Measurements from ENCODE around the gene SRGAP3.

DNA sequence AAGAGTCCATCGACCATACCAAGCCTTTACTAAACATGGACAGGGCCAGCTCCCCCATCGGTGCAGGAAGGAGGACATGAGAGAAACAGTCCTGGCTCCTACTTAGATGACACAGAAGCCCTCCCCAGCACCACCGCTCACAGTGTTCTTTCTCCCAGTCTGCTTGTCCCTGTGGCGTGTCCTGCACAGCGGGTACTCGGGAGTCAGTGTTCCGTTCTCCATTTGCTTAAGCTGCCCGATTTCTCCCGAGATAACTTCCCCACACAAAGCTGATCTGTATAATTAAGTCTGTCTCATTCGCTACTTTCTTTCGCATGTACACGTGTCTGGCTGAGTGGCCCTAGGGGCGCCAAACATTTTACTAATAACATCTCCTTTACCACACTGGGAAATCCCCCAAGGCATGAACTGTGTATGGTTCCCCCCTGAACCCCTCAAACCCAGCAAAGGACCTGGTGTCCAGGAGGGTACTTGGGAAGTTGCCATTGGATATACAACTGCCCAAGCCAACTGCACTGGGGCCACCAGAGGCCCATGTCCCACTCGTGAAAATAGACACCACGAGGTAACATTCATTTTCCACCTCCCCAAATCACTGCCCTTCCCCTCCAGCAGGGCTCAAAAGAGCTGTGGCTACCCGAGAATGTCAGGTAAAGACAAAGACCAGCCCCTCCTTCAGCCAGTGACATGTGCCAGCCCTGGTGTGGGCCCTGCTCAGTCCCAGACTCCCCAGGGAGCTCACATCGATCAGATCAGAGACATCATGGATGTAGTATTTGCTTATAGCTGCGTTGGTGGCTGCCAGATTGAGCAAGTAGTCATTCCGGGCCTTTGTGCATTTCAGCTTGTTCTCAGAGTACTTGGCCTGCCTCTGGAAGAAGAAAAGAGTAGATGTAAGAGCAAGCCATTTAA lies 189.7 kb downstream of the SRGAP3 start:
- TF ChIP-seq, protein P1, sequence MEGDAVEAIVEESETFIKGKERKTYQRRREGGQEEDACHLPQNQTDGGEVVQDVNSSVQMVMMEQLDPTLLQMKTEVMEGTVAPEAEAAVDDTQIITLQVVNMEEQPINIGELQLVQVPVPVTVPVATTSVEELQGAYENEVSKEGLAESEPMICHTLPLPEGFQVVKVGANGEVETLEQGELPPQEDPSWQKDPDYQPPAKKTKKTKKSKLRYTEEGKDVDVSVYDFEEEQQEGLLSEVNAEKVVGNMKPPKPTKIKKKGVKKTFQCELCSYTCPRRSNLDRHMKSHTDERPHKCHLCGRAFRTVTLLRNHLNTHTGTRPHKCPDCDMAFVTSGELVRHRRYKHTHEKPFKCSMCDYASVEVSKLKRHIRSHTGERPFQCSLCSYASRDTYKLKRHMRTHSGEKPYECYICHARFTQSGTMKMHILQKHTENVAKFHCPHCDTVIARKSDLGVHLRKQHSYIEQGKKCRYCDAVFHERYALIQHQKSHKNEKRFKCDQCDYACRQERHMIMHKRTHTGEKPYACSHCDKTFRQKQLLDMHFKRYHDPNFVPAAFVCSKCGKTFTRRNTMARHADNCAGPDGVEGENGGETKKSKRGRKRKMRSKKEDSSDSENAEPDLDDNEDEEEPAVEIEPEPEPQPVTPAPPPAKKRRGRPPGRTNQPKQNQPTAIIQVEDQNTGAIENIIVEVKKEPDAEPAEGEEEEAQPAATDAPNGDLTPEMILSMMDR (IDR thresholded peaks at IDR 0.05), result no peak
- no peak for TF ChIP-seq POLR2A (IDR thresholded peaks at IDR 0.05)

All from body of pancreas (tissue), 4 donors.